Vagina (tissue), 2 donors: ENCODE results near the gene PLCL1. TPM values are rescaled to one million over a fixed set of nuclear protein-coding genes. Genes with fewer than 3 reads are reported as not detected.

Experiments used
- DNase-seq, 2 donors: peaks; one replicate each; pipeline ENCODE4 v3.0.0-alpha.2; 2017; ENCODE audit errors: extremely low spot score in 2 of 2
- H3K27ac ChIP-seq: fragments of 200-600 bp; sonication (generic); one replicate; pipeline ENCODE4 v1.5.1; 2019
- H3K27me3 ChIP-seq: fragments of 200-600 bp; sonication (generic); one replicate; pipeline ENCODE4 v1.5.1; 2019
- H3K36me3 ChIP-seq, 2 donors: fragments of 200-600 bp; sonication (generic); one replicate each; pipeline ENCODE4 v1.5.1; 2017 to 2019
- H3K4me1 ChIP-seq: fragments of 200-600 bp; sonication (generic); one replicate; pipeline ENCODE4 v1.5.1; 2019
- H3K4me3 ChIP-seq, 2 donors: fragments of 200-600 bp; sonication (generic); 1 replicate in 1 of 2; 2 replicates in 1 of 2; pipeline ENCODE4 v1.5.1; 2016 to 2019
- H3K9me3 ChIP-seq: fragments of 200-600 bp; sonication (generic); one replicate; pipeline ENCODE4 v1.5.1; 2019
- CTCF ChIP-seq, 3 experiments: fragments of 450-650 bp in 2 of 3; fragments of 200-600 bp in 1 of 3; sonication (generic) in 1 of 3; IDR thresholded peaks; one replicate each; pipeline ENCODE4 v1.5.1; 2017 to 2019; ENCODE audit warnings: antibody characterized with exemption in 3 of 3, mild to moderate bottlenecking in 2 of 3, moderate library complexity in 2 of 3
- POLR2A ChIP-seq, 2 donors: fragments of 450-650 bp; IDR thresholded peaks; one replicate each; pipeline ENCODE4 v1.6.1; 2017; ENCODE audit warnings: antibody characterized with exemption in 2 of 2, mild to moderate bottlenecking in 2 of 2, moderate library complexity in 2 of 2
- POLR2AphosphoS5 ChIP-seq, 2 donors: sonication (generic); formaldehyde crosslinking; IDR thresholded peaks; one replicate each; pipeline ENCODE4 v1.9.0; 2017; ENCODE audit warnings: antibody characterized with exemption in 2 of 2, mild to moderate bottlenecking in 2 of 2, low read depth in 1 of 2; ENCODE audit not compliant: insufficient read depth in 1 of 2
- intact Hi-C: fragments of 100-400 bp; cut with DNase I; formaldehyde crosslinking; loops from one replicate; pipeline ENCODE4 v1.15.1; 2023
- total RNA-seq: library from RNA; depleted of rRNA; stranded (reverse); fragments of >200 nt; gene quantifications from one replicate; pipeline ENCODE4 v1.2.3, GENCODE V29; 2016

Gene PLCL1
- total RNA-seq, 1 donor from 2014 or later = 6.6 TPM

- H3K4me1 ChIP-seq = no peaks in the 10 kb centered on the region
- no peaks in the 10 kb centered on the region for H3K9me3 ChIP-seq
- H3K27ac ChIP-seq = no peak overlapping the region
- H3K36me3 ChIP-seq = no peaks in the 10 kb centered on the region
- DNase-seq = no peak
- TF ChIP-seq CTCF (IDR thresholded peaks at IDR 0.05) = no peak
- H3K27me3 ChIP-seq = no peaks in the 10 kb centered on the region
- intact Hi-C loops = no loop called here
- no peak overlapping the region for H3K4me3 ChIP-seq
Observed at GRCh38 chr2:197993363-197993762, 189.0 kb downstream of the PLCL1 start.

GRCh38 chr2:197993830-197994229 lies 189.4 kb downstream of the PLCL1 start:
- H3K4me3 ChIP-seq = no peak overlapping the region
- no peak for TF ChIP-seq POLR2AphosphoS5 (IDR thresholded peaks at IDR 0.05; ENCODE audit: insufficient read depth in 1 of 2, low read depth in 1 of 2)
- no peak for TF ChIP-seq CTCF (IDR thresholded peaks at IDR 0.05)
- TF ChIP-seq POLR2A (IDR thresholded peaks at IDR 0.05) = no peak
- intact Hi-C loops = no loop called here
- no peaks in the 10 kb centered on the region for H3K4me1 ChIP-seq
- H3K9me3 ChIP-seq = no peaks in the 10 kb centered on the region
- H3K27ac ChIP-seq = no peak overlapping the region
- DNase-seq = no peak
- H3K36me3 ChIP-seq = no peaks in the 10 kb centered on the region
- no peaks in the 10 kb centered on the region for H3K27me3 ChIP-seq

- DNase-seq = no peak
- no peaks in the 10 kb centered on the region for H3K9me3 ChIP-seq
- no peak overlapping the region for H3K27ac ChIP-seq
- no peaks in the 10 kb centered on the region for H3K4me1 ChIP-seq
- no peaks in the 10 kb centered on the region for H3K27me3 ChIP-seq
- H3K36me3 ChIP-seq = no peaks in the 10 kb centered on the region
- TF ChIP-seq POLR2A (IDR thresholded peaks at IDR 0.05) = no peak
- TF ChIP-seq POLR2AphosphoS5 (IDR thresholded peaks at IDR 0.05; ENCODE audit: insufficient read depth in 1 of 2, low read depth in 1 of 2) = no peak
- no peak for TF ChIP-seq CTCF (IDR thresholded peaks at IDR 0.05)
- no peak overlapping the region for H3K4me3 ChIP-seq
- intact Hi-C loops = no loop called here
Observed at GRCh38 chr2:197994751-197995150, 190.4 kb downstream of the PLCL1 start.

GRCh38 chr2:197996583-197996982 lies 192.2 kb downstream of the PLCL1 start:
- intact Hi-C loops = no loop called here
- H3K4me1 ChIP-seq = no peaks in the 10 kb centered on the region

GRCh38 chr2:197997083-197997541 lies 192.7 kb downstream of the PLCL1 start:
- intact Hi-C loops = no loop called here

More at GRCh38 chr2:197996583-197996982, 192.2 kb downstream of the PLCL1 start:
- no peak for DNase-seq
- Histone ChIP-seq H3K36me3 (no peaks in the 10 kb centered on the region), H3K9me3 (no peaks in the 10 kb centered on the region), H3K4me3 (no peak overlapping the region), H3K27me3 (no peaks in the 10 kb centered on the region), H3K27ac (no peak overlapping the region)
- no peak for TF ChIP-seq POLR2AphosphoS5 (IDR thresholded peaks at IDR 0.05; ENCODE audit: insufficient read depth in 1 of 2, low read depth in 1 of 2)
- TF ChIP-seq CTCF (IDR thresholded peaks at IDR 0.05) = no peak
- TF ChIP-seq POLR2A (IDR thresholded peaks at IDR 0.05) = no peak

More at GRCh38 chr2:197997083-197997541, 192.7 kb downstream of the PLCL1 start:
- H3K27ac ChIP-seq = no peak overlapping the region
- H3K4me3 ChIP-seq = no peak overlapping the region
- no peak for DNase-seq
- H3K9me3 ChIP-seq = no peaks in the 10 kb centered on the region
- no peak for TF ChIP-seq POLR2A (IDR thresholded peaks at IDR 0.05)
- no peak for TF ChIP-seq POLR2AphosphoS5 (IDR thresholded peaks at IDR 0.05; ENCODE audit: insufficient read depth in 1 of 2, low read depth in 1 of 2)
- TF ChIP-seq CTCF (IDR thresholded peaks at IDR 0.05) = no peak
- no peaks in the 10 kb centered on the region for H3K27me3 ChIP-seq
- H3K4me1 ChIP-seq = no peaks in the 10 kb centered on the region
- no peaks in the 10 kb centered on the region for H3K36me3 ChIP-seq
